Lung (tissue), 12 donors: ENCODE results near the gene SPATA4. TPM values are rescaled to one million over a fixed set of nuclear protein-coding genes. Genes with fewer than 3 reads are reported as not detected.

Experiments used
- ATAC-seq: fragments of 200-7000 bp; cut with Tn5 transposase; one replicate; pipeline ENCODE4 v1.9.1; 2020; ENCODE audit warnings: moderate number of reproducible peaks; ENCODE audit not compliant: insufficient read depth, low FRiP score
- DNase-seq, 3 donors: peaks; one replicate each; pipeline ENCODE4 v3.0.0-alpha.2; 2013 to 2017
- H3K27ac ChIP-seq, 2 donors: one replicate each; pipeline ENCODE4 v1.5.1; 2013; ENCODE audit warnings: mild to moderate bottlenecking in 2 of 2, moderate library complexity in 2 of 2, control low read depth in 1 of 2, inconsistent platforms in 1 of 2, low read depth in 1 of 2, low read length in 1 of 2
- H3K27me3 ChIP-seq, 3 donors: one replicate each; pipeline ENCODE4 v1.5.1; 2013; ENCODE audit warnings: low read length in 2 of 3; ENCODE audit not compliant: control insufficient read depth in 3 of 3, insufficient read depth in 3 of 3
- H3K36me3 ChIP-seq, 4 donors: one replicate each; pipeline ENCODE4 v1.5.1; 2013; ENCODE audit warnings: low read length in 4 of 4, mild to moderate bottlenecking in 1 of 4, moderate library complexity in 1 of 4; ENCODE audit not compliant: control insufficient read depth in 4 of 4, insufficient read depth in 4 of 4
- H3K4me1 ChIP-seq, 5 donors: one replicate each; pipeline ENCODE4 v1.5.1; 2013; ENCODE audit warnings: low read length in 5 of 5, mild to moderate bottlenecking in 2 of 5, moderate library complexity in 1 of 5; ENCODE audit not compliant: control insufficient read depth in 5 of 5, insufficient read depth in 5 of 5
- H3K4me3 ChIP-seq: one replicate; pipeline ENCODE4 v1.5.1; 2013; ENCODE audit warnings: mild to moderate bottlenecking, control low read depth, moderate library complexity
- H3K9ac ChIP-seq, 2 donors: one replicate each; pipeline ENCODE4 v1.5.1; 2013; ENCODE audit warnings: low read length in 2 of 2, control low read depth in 1 of 2; ENCODE audit not compliant: insufficient read depth in 1 of 2
- H3K9me3 ChIP-seq, 4 donors: one replicate each; pipeline ENCODE4 v1.5.1; 2013; ENCODE audit warnings: low read length in 3 of 4, mild to moderate bottlenecking in 1 of 4, moderate library complexity in 1 of 4; ENCODE audit not compliant: control insufficient read depth in 4 of 4, insufficient read depth in 3 of 4
- WGBS, 2 donors: extraction: QIAGEN DNeasy Blood & Tissue Kit; methylation state at CpG; one replicate each; pipeline ENCODE4 v1.1.7; 2013; 5-methylcytosine and 5-hydroxymethylcytosine counted together
- polyA plus RNA-seq, 2 donors: library from polyadenylated mRNA; stranded (reverse); fragments of 200-250 nt; gene quantifications; one replicate each; pipeline ENCODE4 v1.2.1, GENCODE V29; 2013
- total RNA-seq, 2 donors: library from RNA; depleted of rRNA in 1 of 2; stranded (reverse); fragments of >200 nt in 1 of 2; gene quantifications; one replicate each; pipeline ENCODE4 v1.2.1, GENCODE V29; 2014 to 2021
- TF ChIP-seq, protein P1 (sequence below): IDR thresholded peaks from 2 replicates; pipeline ENCODE4 v1.5.1; 2012; ENCODE audit warnings: mild to moderate bottlenecking; ENCODE audit errors: control extremely low read depth, extremely low read depth
- donor health status: control.
- donor health status: control.
- donor health status: Bipolar disorder and iron deficiency.
- donor health status: healthy.
- donor health status: DM: yes; HTN: yes; CAD: no.

Gene SPATA4
- total and polyA plus RNA-seq, 4 donors: 1.1 to 4.1 (median 2.2) TPM

DNA sequence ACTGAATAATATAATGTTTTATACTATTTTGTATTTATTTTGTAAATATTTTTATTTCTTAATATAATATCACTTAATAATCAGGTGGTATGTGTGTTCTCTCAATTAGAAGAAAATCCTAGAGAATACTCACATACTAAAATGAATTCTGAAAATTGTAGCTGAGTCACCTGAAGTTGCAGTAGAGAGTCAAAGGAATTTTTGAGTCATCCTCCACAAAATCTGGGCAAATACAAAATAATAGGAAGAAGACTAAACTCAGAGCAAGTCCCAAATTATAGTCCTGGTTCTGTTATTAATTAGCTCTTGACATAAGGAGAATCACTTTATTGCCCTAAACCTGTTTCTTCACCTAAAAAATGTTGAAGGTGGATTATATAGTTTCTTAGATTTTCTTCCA lies 57.8 kb downstream of the SPATA4 start:
- ATAC-seq (no peak), DNase-seq (no peak)
- Histone ChIP-seq H3K36me3 (no peaks in the 10 kb centered on the region), H3K9me3 (no peaks in the 10 kb centered on the region), H3K4me3 (no peak overlapping the region), H3K9ac (no peak overlapping the region), H3K27me3 (no peaks in the 10 kb centered on the region), H3K4me1 (no peaks in the 10 kb centered on the region), H3K27ac (no peak overlapping the region)
- TF ChIP-seq, protein P1, sequence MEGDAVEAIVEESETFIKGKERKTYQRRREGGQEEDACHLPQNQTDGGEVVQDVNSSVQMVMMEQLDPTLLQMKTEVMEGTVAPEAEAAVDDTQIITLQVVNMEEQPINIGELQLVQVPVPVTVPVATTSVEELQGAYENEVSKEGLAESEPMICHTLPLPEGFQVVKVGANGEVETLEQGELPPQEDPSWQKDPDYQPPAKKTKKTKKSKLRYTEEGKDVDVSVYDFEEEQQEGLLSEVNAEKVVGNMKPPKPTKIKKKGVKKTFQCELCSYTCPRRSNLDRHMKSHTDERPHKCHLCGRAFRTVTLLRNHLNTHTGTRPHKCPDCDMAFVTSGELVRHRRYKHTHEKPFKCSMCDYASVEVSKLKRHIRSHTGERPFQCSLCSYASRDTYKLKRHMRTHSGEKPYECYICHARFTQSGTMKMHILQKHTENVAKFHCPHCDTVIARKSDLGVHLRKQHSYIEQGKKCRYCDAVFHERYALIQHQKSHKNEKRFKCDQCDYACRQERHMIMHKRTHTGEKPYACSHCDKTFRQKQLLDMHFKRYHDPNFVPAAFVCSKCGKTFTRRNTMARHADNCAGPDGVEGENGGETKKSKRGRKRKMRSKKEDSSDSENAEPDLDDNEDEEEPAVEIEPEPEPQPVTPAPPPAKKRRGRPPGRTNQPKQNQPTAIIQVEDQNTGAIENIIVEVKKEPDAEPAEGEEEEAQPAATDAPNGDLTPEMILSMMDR: no peak

DNA sequence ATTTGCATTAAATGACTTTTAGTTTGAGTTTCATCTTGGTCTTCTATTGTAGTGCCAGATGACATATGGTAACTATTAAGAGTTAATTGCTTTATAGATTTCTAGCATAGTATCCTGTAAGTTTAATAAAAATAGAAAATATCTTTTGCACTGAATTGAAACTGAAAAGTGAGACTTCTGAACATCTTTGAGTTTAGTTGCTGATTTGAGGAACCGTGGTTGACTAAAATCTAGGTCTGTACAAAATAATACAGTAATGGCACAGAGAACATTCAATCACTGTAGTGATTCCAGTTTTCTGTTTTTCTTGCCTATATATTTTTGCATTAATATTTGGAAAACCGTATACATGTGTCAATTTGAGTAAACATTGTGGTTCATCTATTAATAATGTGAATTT lies 60.7 kb downstream of the SPATA4 start:
- ATAC-seq (no peak), DNase-seq (no peak)
- H3K4me1 ChIP-seq: no peaks in the 10 kb centered on the region
- H3K27me3 ChIP-seq: no peaks in the 10 kb centered on the region
- H3K9ac ChIP-seq: no peak overlapping the region
- WGBS, 2 donors: 78 to 88% methylated on average over 2 of the region's 2 CpGs
- H3K27ac ChIP-seq: no peak overlapping the region
- no peak overlapping the region for H3K4me3 ChIP-seq
- H3K9me3 ChIP-seq: no peaks in the 10 kb centered on the region
- TF ChIP-seq, protein P1: no peak
- no peaks in the 10 kb centered on the region for H3K36me3 ChIP-seq

Other genes with a start within 250 kb of the SPATA4 start
- 1 to 10 TPM; 4.9 to 7.5 TPM for gene WDR17, start 129.7 kb downstream of the SPATA4 start, total RNA-seq
- gene WDR17, start 129.7 kb downstream of the SPATA4 start, polyA plus RNA-seq: 1 to 10 TPM in 1 of 2 donors, under 1 TPM in 1; 0.81 to 1.4 TPM
- under 1 TPM; 0.31 to 0.40 TPM for gene ASB5, start 73.6 kb upstream of the SPATA4 start, total RNA-seq
- gene ASB5, start 73.6 kb upstream of the SPATA4 start, polyA plus RNA-seq: under 1 TPM in 1 of 2 donors, not detected in 1; 0.08 TPM
- gene SPCS3, start 124.4 kb upstream of the SPATA4 start, total RNA-seq: 100 to 1,000 TPM; 104 to 170 TPM
- gene SPCS3, start 124.4 kb upstream of the SPATA4 start, polyA plus RNA-seq: 10 to 100 TPM; 39.4 to 67.5 TPM